Measurements from ENCODE around the gene RCOR2.

RCOR2 gene

GRCh38 chr11:63922673-63923192 lies 5.8 kb upstream of the RCOR2 start:
- DNase-seq = no peak

- DNase-seq = no peak
Measured at GRCh38 chr11:63920939-63921417, 4.0 kb upstream of the RCOR2 start.

DNA sequence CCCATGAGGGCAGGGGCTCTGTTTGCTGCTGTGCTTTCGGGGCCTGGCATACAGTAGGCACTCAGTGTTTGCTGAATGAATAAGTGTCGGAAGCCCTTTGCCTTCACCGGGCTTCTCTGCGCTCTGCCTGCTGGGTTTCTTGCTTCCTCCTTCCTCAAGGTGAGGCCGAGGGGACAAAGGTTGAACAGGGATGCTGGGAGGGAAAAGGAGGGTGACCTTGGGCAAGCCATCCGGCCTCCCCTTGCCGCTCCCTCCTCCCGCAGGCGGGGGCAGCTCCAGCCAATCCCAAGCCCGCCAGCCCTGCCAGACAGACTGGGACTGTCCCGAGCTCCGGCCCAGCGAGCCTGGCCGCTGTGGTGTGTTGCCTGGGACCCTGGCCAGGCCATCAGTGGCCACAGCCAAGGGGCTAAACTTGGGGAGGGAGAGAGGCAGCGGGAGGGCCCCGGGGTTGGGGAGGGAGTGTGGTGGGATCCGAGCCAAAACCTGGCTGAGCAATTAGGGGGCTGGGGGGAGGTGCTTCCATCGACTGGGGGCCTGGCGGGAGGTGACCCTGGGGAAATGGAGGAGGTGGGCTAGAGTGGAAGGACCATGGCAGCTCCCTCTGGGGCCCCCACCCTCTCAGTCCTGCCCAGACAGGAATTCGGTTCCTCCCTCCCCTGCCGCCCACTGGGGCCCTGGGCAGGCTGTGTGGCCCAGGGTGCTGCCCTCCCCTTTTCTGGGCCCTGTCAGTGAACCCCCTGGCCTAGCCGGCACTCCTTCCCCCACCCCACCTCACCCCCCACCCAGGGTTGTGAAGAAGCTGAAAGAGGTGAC lies 3.4 kb upstream of the RCOR2 start:
- DNase-seq = no peak

DNA sequence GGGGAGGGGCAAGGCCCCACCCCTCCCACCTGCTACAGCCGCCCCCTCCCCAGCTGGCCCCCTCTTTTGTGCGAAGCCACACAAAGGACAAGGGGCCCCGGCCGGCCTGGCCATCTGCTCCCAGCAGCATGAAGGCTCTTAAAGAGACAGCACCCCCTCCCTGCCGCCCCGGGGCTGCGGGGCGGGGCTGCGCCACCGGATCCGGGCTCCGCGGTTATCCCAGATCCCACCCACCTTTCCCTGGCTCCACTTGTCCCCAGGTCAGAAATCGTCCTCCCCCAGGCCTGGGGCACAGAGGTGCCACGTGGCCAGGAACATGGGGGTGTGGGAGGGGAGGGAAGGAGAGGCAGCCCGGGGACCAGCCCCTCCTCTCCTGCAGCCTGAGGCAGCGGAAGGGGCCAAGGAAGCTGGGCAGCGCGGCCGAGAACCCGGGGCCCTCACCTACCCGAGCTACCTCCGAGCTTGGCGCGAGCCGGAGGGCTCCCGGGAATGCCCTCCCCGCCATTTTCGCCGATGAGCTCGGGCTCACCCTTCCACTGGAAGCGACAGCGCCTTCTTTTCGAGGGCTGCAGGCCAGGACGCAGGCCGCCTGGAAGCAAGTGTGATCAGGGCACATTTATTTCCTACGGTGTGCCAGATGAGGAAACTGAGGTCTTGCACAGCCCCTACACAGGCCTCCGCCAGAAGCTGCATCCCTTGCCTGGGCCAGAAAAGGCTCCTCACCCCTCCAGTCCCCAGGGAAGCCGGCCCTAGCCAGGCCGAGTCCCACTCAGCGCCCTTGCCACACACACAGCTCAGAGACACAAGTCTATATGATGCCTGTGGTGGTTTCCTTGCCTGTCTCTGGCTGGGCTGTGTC lies 2.5 kb upstream of the RCOR2 start:
- no peak for DNase-seq

GRCh38 chr11:63918507-63919191 lies 1.7 kb upstream of the RCOR2 start:
- DNase-seq = no peak

DNA sequence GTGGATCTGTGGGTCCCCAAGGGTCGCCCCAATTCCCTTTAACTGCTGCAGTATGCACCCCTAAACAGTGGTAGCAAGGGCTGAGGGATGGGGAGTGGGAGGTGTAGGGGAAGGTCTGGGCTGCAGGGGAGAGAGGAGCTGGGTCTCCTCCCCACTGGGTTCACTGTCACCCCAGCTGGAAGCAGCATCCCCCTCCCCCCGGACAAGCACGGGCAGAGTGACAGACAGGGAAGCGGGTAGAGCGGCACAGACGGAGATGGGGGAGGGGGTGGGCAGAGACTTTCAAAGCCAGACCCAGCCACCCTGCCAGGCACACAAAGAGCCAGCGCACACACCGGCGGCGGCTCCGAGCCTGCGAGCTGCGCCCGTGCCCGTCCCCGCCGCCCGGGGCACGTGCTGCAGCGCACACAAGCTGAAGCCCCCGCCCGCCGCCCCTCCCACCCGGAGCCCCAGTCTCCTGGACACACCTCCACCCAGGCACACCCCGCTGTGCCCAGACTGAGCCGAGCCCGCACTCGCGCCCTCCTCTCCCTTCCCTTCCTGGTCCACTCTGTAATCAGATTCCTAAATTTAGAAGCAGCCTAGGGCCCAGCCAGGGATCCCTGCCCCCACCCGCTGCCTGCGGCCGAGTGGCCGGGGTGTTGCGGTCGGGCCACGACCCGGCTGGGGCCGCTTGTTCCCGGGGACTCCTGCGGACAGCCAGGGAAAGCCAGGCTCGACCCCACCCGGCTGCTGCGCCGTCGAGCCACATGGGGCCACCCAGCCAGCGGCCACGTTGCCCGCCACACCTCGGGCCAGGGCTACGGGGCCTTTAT lies 935 bp upstream of the RCOR2 start:
- DNase-seq = peak; percentile 46

DNA sequence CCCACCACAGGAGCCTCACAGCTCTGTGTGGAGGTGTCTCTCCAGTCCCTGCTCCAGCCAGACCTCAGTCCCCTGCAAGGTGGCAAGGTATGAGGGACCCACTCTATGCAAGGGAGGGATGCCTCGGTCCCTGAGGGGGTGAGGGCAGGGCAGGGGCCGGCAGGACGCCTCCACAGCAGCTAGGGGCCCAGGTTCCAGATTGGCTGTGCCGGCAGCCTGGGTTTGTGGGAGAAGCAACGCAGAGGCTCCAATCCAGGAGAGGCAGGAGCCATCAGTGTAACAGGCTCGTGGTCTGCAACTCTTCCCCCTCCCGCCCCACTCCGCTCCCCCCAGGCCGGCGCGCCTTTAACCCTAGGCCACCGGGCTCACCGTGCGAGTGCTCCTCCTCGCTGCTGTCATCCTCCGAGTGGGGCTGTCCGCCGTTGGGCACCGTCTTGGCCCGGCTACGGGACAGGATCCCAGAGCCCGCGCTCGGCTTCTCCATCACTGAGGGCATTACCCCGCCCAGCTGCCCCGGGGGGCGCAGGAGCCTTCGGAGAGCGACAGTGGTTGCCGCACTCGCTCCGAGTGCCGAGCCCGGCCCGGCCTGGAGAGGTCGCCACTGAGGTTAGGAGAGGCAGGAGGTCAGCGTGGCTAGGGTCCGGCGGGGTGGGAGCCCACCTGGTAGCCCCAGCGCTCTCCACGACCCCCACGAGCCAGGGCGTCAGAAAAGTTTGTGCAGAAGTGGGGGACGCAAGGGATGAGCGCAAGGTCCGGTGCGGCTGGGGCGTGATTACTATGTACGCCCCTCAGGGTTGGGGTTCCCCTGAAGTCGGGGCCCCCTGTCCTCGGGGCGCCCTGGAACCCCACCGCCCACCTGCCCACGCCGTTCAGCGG lies 765 bp downstream of the RCOR2 start:
- DNase-seq = peak; percentile 40

- no peak for DNase-seq
Measured at GRCh38 chr11:63914896-63915691, 1.9 kb downstream of the RCOR2 start.

GRCh38 chr11:63913866-63914830 lies 2.8 kb downstream of the RCOR2 start:
- DNase-seq = no peak

- no peak for DNase-seq
Measured at GRCh38 chr11:63912678-63913077, 4.3 kb downstream of the RCOR2 start.

GRCh38 chr11:63911876-63912275 lies 5.1 kb downstream of the RCOR2 start:
- DNase-seq = no peak

GRCh38 chr11:63911440-63911839 lies 5.5 kb downstream of the RCOR2 start:
- no peak for DNase-seq

DNA sequence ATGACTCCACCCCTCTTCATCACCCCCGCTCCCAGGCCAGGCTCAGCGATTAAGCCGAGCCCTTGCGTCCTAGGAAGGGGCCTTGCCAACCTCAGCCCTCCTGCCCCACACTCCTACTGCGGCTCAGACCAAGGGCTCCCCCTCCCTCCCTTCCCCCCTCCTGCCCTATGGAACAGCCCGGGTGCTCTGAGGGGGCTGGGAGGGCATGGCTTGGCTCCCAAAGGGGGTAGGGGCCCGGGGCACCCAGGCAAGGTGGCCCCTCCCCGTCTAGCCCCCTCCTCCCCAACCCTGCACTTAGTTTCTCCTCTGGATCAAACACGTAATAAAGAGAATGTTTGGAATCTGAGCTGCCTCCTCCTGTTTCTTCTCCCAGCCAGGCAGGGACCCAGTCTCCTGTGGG lies 6.3 kb downstream of the RCOR2 start:
- no peak for DNase-seq

GRCh38 chr11:63909591-63910506 lies 7.1 kb downstream of the RCOR2 start:
- no peak for DNase-seq

- DNase-seq = no peak
Measured at GRCh38 chr11:63908631-63909401, 8.1 kb downstream of the RCOR2 start.

- DNase-seq = no peak
Measured at GRCh38 chr11:63907808-63908530, 9.0 kb downstream of the RCOR2 start.
